ENCODE measurements around the gene UPP1.

The UPP1 gene

GRCh38 chr7:48101352-48101751 is 12.3 kb downstream of the UPP1 start:
- no peak for TF ChIP-seq CTCF (conservative IDR thresholded peaks at IDR 0.05; ENCODE audit: low read depth)
- ChIA-PET POLR2A (ENCODE audit: low non-redundant PET) (no interaction called here), CTCF (interaction anchor here (0.6 to 0.8 kb wide), 4 partner anchors 8 to 138 kb away, joined by 3 to 4 read pairs (median 4); no protein-coding TSS in a partner anchor)
- no peak overlapping the region for H3K27ac ChIP-seq
- no peak for DNase-seq (ENCODE audit: low spot score)

GRCh38 chr7:48101968-48102367 is 12.9 kb downstream of the UPP1 start:
- ChIA-PET CTCF (interaction anchor here (0.6 to 0.8 kb wide), 4 partner anchors 9 to 139 kb away, joined by 3 to 4 read pairs (median 4); no protein-coding TSS in a partner anchor), POLR2A (ENCODE audit: low non-redundant PET) (no interaction called here)

GRCh38 chr7:48102530-48102929 is 13.5 kb downstream of the UPP1 start:
- no peak overlapping the region for H3K27ac ChIP-seq
- ChIA-PET CTCF (no interaction called here), POLR2A (ENCODE audit: low non-redundant PET) (no interaction called here)
- no peak for TF ChIP-seq CTCF (conservative IDR thresholded peaks at IDR 0.05; ENCODE audit: low read depth)
- DNase-seq (ENCODE audit: low spot score): no peak

More at GRCh38 chr7:48101968-48102367, 12.9 kb downstream of the UPP1 start:
- TF ChIP-seq CTCF (conservative IDR thresholded peaks at IDR 0.05; ENCODE audit: low read depth): no peak
- DNase-seq (ENCODE audit: low spot score): no peak
- H3K27ac ChIP-seq: no peak overlapping the region

GRCh38 chr7:48105045-48105444 is 16.0 kb downstream of the UPP1 start:
- no peak for DNase-seq (ENCODE audit: low spot score)
- POLR2A ChIA-PET (ENCODE audit: low non-redundant PET): no interaction called here
- no peak for TF ChIP-seq CTCF (conservative IDR thresholded peaks at IDR 0.05; ENCODE audit: low read depth)
- CTCF ChIA-PET: no interaction called here
- H3K27ac ChIP-seq: no peak overlapping the region

GRCh38 chr7:48106906-48107659 is 18.0 kb downstream of the UPP1 start:
- ChIA-PET POLR2A (ENCODE audit: low non-redundant PET) (no interaction called here), CTCF (interaction anchor here (1.2 kb wide), 1 partner anchor 48 kb away, joined by 5 read pairs; no protein-coding TSS in a partner anchor)
- TF ChIP-seq CTCF (conservative IDR thresholded peaks at IDR 0.05; ENCODE audit: low read depth): no peak
- no peak for DNase-seq (ENCODE audit: low spot score)
- H3K27ac ChIP-seq: no peak overlapping the region

- CTCF ChIA-PET: interaction anchor here (0.6 to 1.2 kb wide), 4 partner anchors 10 to 163 kb away, joined by 3 to 5 read pairs (median 4); no protein-coding TSS in a partner anchor
- TF ChIP-seq CTCF (conservative IDR thresholded peaks at IDR 0.05; ENCODE audit: low read depth): no peak
- POLR2A ChIA-PET (ENCODE audit: low non-redundant PET): no interaction called here
- DNase-seq (ENCODE audit: low spot score): no peak
- H3K27ac ChIP-seq: 0 out of 2 replicates have a peak overlapping the region, but pooled peaks have one; percentile 3
Measured at GRCh38 chr7:48107926-48108472, 18.9 kb downstream of the UPP1 start.

Measured in RWPE1 (cell line).